ENCODE results near the gene SLC25A51. TPM values are rescaled to one million over a fixed set of nuclear protein-coding genes. Genes with fewer than 3 reads are reported as not detected.

The SLC25A51 gene
- total RNA-seq, 2 donors from 2014 or later, result 15.8 to 17.2 TPM

- Histone ChIP-seq H3K4me1 (ENCODE audit: control insufficient read depth, insufficient read depth, low read length) (no peaks in the 10 kb centered on the region), H3K9me3 (ENCODE audit: control insufficient read depth, low read length) (no peaks in the 10 kb centered on the region), H3K36me3 (ENCODE audit: control insufficient read depth, insufficient read depth, low read length) (peaks cover 32% of the 10 kb centered on the region), H3K9ac (ENCODE audit: extremely low read depth, low read length, poor library complexity, severe bottlenecking) (no peak overlapping the region), H3K27ac (ENCODE audit: low read depth, low read length) (no peak overlapping the region), H3K27me3 (ENCODE audit: control insufficient read depth, insufficient read depth, low read length, poor library complexity, severe bottlenecking) (no peaks in the 10 kb centered on the region), H3K4me3 (ENCODE audit: low read length) (no peak overlapping the region)
- Mint-ChIP-seq H3K9me3 (no peaks in the 10 kb centered on the region), H3K4me3 (no peak overlapping the region), H3K27ac (no peak overlapping the region), H3K27me3 (ENCODE audit: insufficient read depth) (no peaks in the 10 kb centered on the region), H3K36me3 (ENCODE audit: low read depth) (peaks cover 25% of the 10 kb centered on the region), H3K4me1 (no peaks in the 10 kb centered on the region)
- no peak for TF ChIP-seq CTCF (conservative IDR thresholded peaks at IDR 0.05)
- no peak for DNase-seq
- WGBS, 2 experiments (ENCODE audit: insufficient coverage in 1 of 2, insufficient read length in 1 of 2), result 76 to 93% methylated on average over 2 to 3 of the region's 4 CpGs
These were observed 63.2 kb downstream of the SLC25A51 start for GRCh38 chr9:37840560-37841194.

- H3K9me3 Mint-ChIP-seq, result no peaks in the 10 kb centered on the region
- no peak for TF ChIP-seq CTCF (conservative IDR thresholded peaks at IDR 0.05)
- Histone ChIP-seq H3K4me1 (ENCODE audit: control insufficient read depth, insufficient read depth, low read length) (no peaks in the 10 kb centered on the region), H3K36me3 (ENCODE audit: control insufficient read depth, insufficient read depth, low read length) (peaks cover 30% of the 10 kb centered on the region), H3K27me3 (ENCODE audit: control insufficient read depth, insufficient read depth, low read length, poor library complexity, severe bottlenecking) (no peaks in the 10 kb centered on the region), H3K4me3 (ENCODE audit: low read length) (no peak overlapping the region), H3K27ac (ENCODE audit: low read depth, low read length) (no peak overlapping the region), H3K9ac (ENCODE audit: extremely low read depth, low read length, poor library complexity, severe bottlenecking) (no peak overlapping the region), H3K9me3 (ENCODE audit: control insufficient read depth, low read length) (no peaks in the 10 kb centered on the region)
- H3K36me3 Mint-ChIP-seq (ENCODE audit: low read depth), result peaks cover 20% of the 10 kb centered on the region
- no peaks in the 10 kb centered on the region for H3K4me1 Mint-ChIP-seq
- DNase-seq, result no peak
- H3K27ac Mint-ChIP-seq, result no peak overlapping the region
- WGBS, 2 experiments (ENCODE audit: insufficient coverage in 1 of 2, insufficient read length in 1 of 2), result 98 to 100% methylated on average over 1 to 2 of the region's 3 CpGs
- no peaks in the 10 kb centered on the region for H3K27me3 Mint-ChIP-seq (ENCODE audit: insufficient read depth)
- H3K4me3 Mint-ChIP-seq, result no peak overlapping the region
These were observed 64.1 kb downstream of the SLC25A51 start for GRCh38 chr9:37839496-37840461.

Other genes starting within 250 kb of the SLC25A51 start
- gene TRMT10B, start 150.3 kb downstream of the SLC25A51 start, total RNA-seq, result 10 to 100 TPM in 1 of 2 donors, 1 to 10 TPM in 1; 9.3 to 11.6 TPM
- gene EXOSC3, start 119.1 kb downstream of the SLC25A51 start, total RNA-seq, result 10 to 100 TPM; 66.7 to 67.6 TPM
- 10 to 100 TPM; 24.0 to 26.3 TPM for gene DCAF10, start 103.3 kb downstream of the SLC25A51 start, total RNA-seq
- gene SHB, start 165.1 kb upstream of the SLC25A51 start, total RNA-seq, result 10 to 100 TPM; 28.1 to 38.1 TPM